HL-60 (cell line): ENCODE measurements around the gene SLC24A3.

Experiments
- DNase-seq, 2 experiments: peaks; one replicate each; pipeline ENCODE4 v3.0.0-alpha.2; 2010 to 2020; ENCODE audit warnings: low read depth in 1 of 2, low spot score in 1 of 2
- H3K27ac ChIP-seq: fragments of 250-450 bp; sonication (Bioruptor Pico); replicated peaks from 2 replicates; pipeline ENCODE4 v1.5.1; 2020; ENCODE audit warnings: mild to moderate bottlenecking, moderate library complexity
- H3K27me3 ChIP-seq: fragments of 250-450 bp; sonication (Bioruptor Pico); 2 replicates; pipeline ENCODE4 v1.5.1; 2021; ENCODE audit warnings: mild to moderate bottlenecking, moderate library complexity; ENCODE audit not compliant: insufficient read depth, poor library complexity, severe bottlenecking
- H3K4me3 ChIP-seq: replicated peaks from 2 replicates; pipeline ENCODE4 v1.5.1; 2011; ENCODE audit warnings: mild to moderate bottlenecking, control low read depth, low read length; ENCODE audit not compliant: insufficient read depth
- GABPA ChIP-seq: IDR thresholded peaks from 2 replicates; pipeline ENCODE4 v1.6.1; 2012; ENCODE audit warnings: low read depth
- POLR2AphosphoS5 ChIP-seq: IDR thresholded peaks from 2 replicates; pipeline ENCODE4 v1.6.1; 2012; ENCODE audit warnings: low read depth
- REST ChIP-seq: IDR thresholded peaks from 2 replicates; pipeline ENCODE4 v1.6.1; 2012; ENCODE audit warnings: low read depth; ENCODE audit not compliant: insufficient replicate concordance
- SPI1 ChIP-seq: IDR thresholded peaks from 2 replicates; pipeline ENCODE4 v1.6.1; 2012; ENCODE audit warnings: low read depth, mild to moderate bottlenecking, borderline replicate concordance
- TF ChIP-seq, protein P1 (sequence below): IDR thresholded peaks from one replicate; pipeline ENCODE4 v1.5.1; 2011; ENCODE audit warnings: low read length, control low read depth, inconsistent platforms; ENCODE audit not compliant: insufficient read depth

Gene SLC24A3

DNA sequence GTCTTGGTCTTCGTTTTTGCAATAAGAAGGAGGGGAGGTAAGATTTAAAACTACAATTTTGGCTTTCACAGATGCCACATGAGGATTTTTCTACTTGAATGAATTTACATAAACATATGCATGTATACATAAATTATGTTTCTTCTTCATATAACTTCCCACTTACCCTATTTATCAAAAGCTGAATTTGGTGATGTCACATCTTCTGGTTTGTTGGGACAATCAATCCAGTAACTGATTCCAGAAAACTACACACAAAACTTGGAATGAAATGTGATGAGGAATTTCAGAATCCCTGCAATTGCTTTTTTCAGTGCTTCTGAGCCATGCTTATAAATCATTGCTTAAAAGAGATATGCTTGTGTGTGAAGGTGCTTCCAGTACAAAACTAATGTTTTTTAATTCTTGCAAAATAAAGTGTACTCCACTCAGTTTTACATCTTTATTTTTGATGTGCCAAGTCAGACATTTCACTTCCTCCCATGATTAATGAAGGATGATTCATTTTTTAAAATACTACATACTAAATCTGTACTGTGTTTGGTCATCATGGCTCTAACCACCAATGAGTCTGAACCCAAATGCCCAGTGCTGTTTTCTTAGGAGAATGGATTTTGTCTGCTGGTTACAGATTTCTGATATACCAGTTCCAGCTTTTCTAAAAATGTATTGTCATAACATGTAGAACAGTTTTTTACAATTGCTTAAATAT, 513.5 kb downstream of the SLC24A3 start:
- no peak for DNase-seq
- Histone ChIP-seq H3K27me3 (no peaks in the 10 kb centered on the region), H3K27ac (no peak overlapping the region), H3K4me3 (no peak overlapping the region)
- no peak for TF ChIP-seq GABPA
- TF ChIP-seq, protein P1, sequence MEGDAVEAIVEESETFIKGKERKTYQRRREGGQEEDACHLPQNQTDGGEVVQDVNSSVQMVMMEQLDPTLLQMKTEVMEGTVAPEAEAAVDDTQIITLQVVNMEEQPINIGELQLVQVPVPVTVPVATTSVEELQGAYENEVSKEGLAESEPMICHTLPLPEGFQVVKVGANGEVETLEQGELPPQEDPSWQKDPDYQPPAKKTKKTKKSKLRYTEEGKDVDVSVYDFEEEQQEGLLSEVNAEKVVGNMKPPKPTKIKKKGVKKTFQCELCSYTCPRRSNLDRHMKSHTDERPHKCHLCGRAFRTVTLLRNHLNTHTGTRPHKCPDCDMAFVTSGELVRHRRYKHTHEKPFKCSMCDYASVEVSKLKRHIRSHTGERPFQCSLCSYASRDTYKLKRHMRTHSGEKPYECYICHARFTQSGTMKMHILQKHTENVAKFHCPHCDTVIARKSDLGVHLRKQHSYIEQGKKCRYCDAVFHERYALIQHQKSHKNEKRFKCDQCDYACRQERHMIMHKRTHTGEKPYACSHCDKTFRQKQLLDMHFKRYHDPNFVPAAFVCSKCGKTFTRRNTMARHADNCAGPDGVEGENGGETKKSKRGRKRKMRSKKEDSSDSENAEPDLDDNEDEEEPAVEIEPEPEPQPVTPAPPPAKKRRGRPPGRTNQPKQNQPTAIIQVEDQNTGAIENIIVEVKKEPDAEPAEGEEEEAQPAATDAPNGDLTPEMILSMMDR = no peak
- no peak for TF ChIP-seq POLR2AphosphoS5
- TF ChIP-seq REST = no peak
- TF ChIP-seq SPI1 = no peak

GRCh38 chr20:19727251-19727847, 514.9 kb downstream of the SLC24A3 start:
- H3K27ac ChIP-seq = no peak overlapping the region
- TF ChIP-seq SPI1 (no peak), GABPA (no peak), POLR2AphosphoS5 (no peak), REST (no peak)
- TF ChIP-seq, protein P1 = no peak
- H3K4me3 ChIP-seq = no peak overlapping the region
- H3K27me3 ChIP-seq = no peaks in the 10 kb centered on the region
- no peak for DNase-seq

GRCh38 chr20:19729672-19730071, 517.2 kb downstream of the SLC24A3 start:
- no peak overlapping the region for H3K27ac ChIP-seq
- H3K4me3 ChIP-seq = no peak overlapping the region
- DNase-seq = no peak
- TF ChIP-seq REST (no peak), POLR2AphosphoS5 (no peak), SPI1 (no peak), GABPA (no peak)
- TF ChIP-seq, protein P1 = no peak
- H3K27me3 ChIP-seq = no peaks in the 10 kb centered on the region
